ENCODE data around the gene PDGFD.

PDGFD gene

DNA sequence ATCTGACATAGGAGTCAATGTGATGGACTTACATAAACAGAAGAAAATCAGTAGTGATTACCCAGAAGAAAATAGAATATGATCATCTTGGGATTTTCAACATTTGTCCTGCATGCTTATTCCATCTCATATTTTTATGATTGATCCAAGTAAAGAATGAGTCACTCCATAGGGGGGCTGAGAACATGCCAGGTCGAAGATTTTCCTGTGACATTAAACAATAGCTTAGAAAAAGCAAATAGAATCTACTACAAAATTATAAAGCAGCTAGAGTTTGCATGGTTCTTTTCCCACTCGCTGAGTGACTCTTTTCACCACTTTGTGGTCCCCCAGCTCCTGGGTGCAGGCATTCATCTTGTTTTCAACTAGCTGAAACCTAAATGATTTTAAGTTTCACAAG lies 71.2 kb downstream of the PDGFD start:
- DNase-seq, result no peak

DNA sequence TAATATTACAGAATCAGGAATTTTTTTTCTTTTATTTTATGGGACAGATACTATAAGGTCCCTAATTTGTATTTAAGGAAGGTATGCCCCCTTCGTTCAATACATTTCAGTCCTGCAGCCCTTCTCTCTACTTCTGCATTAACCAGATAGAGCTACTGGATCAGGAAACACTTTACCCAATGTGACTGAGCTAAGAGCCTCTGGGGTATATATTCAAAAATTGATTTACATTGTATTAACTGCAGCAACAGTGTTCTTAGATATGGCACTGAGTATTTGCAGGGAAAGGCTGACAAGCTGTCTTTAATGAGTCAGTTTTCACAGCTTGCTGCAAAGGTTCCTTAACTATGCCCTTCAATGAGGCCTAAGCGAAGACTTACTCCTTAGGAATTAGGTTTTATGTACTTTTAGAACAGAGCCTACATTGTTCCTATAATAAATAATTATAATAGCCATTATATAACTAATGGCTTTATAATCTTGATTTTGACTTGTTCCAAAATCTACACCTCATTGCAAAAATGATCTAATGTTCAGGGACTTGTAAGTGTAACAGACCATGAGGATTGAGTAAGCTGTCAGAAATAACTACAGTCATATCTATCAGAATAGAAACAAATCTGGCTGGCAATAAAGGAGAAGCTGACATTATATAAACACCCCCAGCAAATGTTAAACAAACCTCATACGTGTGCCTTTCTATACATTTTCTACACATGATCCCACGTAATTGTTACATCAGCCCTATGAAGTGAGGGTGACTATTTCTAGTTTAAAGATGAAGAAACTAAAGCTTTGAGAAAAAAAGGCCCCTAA lies 72.5 kb downstream of the PDGFD start:
- no peak for DNase-seq

DNA sequence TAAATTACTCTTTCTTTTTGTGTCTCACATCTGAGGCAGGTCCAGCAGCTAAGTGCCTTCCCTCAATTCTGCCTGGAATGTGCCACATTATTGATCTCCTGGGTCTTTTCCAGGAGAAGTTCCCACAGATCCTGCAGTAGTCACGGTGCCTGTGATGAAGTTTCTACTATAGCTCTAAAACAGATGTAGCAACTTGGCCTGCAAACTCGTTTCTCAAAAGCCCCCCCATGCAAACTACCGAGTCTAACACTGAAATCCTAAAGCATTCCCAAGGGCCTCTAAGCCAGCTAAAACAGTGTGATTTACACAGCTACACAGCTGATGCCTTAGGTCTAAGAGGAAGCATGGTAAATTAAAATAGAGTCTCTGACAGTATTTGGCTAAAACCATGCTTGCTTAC lies 73.2 kb downstream of the PDGFD start:
- DNase-seq, result no peak

DNA sequence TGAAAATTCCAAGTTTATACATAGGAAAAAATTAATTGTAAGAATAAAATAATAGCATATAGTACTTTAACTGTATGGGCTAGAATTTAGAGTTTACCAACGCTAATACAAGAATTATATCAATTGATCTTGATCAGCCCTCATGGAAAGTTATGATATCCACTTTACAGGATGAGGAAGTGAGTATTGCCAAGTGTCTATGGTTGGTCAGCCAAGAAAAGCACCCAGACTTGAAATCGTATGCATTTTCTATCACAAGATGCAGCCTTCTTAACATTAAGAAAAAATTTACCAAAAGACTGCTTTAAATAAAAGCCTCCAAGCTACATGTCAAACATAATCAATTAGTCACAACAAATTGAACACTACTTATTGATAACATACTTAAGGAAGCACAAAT lies 74.5 kb downstream of the PDGFD start:
- DNase-seq, result no peak

DNA sequence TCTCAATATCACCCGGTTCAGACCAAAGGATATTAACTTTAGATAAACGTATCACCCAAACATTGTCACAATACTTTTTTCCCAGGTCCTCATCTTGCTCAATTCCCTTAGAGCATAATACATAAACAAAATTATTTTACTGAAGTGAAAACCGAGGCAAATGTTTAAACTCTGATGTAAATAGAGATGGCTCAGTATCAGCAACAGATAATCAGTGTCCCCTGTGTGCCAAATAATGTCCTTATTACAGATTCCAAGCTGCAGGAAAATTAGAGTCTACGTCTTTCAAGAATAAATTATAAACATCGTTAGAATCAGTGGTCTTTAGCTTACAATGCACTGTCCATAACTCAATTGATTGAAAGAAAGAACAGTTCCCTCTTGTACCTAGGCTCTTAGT lies 77.3 kb downstream of the PDGFD start:
- no peak for DNase-seq

DNA sequence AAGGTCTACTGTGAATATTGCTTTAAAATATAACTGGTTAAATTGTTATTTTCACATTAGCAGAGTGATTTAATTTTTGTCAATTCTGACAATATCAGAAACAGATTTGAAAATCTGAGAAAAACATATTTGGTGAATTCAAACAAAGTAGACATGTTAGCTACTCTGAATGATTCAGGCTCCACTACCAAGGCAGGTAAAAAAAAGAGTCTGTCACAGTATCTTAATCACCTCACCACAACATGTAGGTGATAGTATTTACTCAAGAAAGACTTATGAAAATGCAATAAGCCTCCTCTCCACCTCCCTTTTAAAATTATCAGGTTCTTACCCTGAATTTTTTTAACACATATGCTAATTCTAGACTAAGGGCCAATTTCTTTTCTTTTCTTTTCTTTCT lies 85.0 kb downstream of the PDGFD start:
- DNase-seq, result no peak

DNA sequence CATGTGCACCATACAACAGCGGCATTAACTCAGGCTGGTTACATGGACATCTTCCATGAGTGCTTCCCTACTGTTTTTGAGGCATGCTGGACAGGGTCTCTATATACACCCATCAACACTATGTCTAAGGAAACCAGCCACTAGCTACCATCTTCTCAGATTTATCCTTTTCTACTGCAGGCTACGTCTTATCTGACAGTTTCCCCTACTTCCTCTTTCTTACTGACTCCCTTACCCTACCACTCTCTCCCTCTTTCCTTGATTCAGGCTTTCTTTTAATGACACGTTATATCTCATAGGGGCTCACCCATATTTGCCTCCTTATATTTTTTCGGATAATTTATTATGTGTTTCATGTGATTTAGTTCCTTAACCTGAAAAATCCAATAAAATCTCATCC lies 85.7 kb downstream of the PDGFD start:
- no peak for DNase-seq

DNA sequence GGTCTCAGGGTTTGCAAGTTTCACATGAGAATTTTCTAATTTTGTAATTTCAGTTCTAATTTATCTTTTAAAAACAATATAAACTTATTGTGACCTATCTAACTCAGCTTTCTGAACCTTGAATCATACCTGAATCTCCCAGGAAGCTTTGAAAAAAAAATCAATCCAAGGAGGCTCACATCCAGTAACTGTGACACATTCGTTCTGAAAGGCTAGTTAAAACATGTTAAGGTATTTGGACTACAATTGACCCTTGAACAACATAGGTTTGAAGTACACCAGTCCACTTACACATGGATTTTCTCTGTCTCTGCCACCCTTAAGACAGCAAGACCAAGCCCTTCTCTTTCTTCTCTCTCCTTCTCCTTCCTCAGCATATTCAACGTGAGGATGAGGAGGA lies 87.5 kb downstream of the PDGFD start:
- no peak for DNase-seq

DNA sequence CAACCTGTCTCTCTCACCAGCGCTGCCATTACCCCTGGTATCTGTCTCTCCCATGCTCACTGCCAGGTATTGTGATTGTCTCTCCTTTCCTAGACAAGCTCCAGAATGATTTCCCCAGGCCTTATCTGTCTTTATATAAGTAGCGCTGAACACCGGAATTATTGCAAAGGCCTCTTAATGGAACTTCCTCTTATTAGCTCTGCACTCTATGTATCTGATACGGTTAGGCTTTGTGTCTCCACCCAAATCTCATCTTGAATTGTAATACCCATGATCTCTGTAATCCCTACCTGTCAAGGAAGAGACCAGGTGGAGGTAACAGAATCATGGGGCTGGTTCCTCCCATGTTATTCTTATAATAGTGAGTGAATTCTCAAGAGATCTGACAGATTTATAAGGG lies 88.2 kb downstream of the PDGFD start:
- DNase-seq, result no peak

DNA sequence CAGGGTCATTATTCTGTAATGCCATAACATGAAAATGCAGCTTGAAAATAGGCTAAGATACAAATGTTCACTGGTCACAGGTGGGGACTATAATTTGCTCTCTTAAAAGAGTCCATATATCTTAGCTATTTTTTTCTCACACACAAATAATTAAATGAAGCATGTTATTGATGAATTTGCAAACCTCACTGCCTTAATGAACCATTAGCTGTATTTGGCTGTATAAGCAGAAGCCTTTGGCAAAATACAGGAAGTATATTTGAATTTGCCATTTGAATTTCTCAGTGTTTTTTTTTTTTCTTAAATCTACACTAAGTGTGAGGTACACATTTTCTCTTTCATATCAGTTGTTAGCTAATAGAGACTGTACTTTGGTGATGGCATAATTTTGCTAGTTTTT lies 88.9 kb downstream of the PDGFD start:
- no peak for DNase-seq

DNA sequence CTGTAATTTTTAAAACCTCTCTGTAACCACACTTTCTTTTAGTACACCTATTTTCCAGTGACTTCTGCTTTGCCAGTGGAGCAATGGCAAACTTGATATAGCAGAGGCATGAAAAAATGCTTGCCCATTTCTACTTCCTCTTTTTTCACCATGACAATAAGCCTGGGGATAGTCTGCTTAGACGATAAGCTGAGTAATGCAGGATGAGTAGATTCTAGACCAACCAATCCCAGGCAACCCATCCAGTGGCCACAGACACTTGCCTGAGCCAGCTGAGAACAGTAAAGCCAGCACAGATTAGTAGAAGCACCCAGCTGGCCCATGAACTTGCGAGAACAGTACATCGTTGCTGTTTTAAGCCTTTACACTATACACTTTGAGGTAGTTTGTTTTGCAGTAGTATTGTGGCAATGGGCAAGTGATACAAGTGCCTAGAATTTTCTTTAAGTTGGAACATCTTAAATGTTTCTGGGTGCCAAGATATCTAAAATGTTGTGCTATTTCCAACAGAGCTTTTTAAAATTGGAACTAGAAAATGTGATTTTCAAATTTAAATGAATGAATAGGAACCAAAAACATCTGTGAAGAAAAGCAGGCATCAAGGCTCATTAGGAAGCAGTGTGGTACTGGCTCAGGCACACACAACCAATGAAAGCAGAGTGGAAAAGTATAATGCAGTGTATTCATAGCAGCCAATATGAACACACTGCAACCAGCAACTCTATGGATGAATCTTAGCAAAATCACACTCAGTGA lies 89.8 kb downstream of the PDGFD start:
- no peak for DNase-seq

DNA sequence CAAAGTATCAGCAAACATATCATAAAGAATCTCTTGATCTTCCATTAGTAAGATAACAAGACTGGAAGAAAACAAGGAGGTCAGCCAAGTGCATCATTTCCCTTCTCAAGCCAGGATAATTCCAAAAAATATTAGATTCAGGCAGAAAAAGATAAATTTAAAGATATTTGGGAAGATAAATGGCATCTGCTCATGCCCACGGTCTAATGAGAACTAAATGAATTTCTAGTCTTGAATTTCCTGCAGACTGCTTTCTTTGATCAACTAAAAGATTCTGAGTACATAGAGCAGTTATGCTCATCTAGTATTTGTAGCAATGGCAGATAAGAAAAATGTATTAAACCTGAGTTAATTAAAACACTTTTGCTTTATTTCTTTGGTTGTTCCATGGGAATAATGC lies 96.4 kb downstream of the PDGFD start:
- DNase-seq, result no peak

DNA sequence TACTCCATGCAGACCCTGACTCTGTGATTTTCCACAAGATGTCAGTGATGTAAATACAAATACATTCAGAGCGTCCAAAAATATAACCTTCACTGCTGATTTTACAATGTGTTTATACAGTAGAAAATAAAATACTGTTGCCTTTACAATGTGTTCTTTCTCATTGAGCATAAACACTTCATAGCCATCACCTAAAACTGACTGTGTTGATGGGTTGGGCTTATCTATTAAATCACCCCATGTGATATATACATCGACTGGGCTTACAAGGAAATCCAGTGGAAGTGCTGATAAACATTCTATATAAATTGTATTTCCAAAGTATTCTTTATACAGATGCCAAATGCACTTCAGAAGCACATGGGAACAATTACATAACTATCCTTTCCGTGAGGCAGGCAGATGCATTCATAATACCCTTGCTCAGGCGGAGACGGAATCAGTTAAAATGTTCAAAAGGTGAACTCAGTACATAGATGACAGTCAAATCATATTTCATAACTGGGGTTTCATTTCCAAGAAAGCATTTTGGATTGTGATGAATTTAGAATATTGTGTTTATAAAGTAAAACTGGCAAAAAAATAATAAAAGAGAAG lies 99.8 kb downstream of the PDGFD start:
- no peak for DNase-seq

DNA sequence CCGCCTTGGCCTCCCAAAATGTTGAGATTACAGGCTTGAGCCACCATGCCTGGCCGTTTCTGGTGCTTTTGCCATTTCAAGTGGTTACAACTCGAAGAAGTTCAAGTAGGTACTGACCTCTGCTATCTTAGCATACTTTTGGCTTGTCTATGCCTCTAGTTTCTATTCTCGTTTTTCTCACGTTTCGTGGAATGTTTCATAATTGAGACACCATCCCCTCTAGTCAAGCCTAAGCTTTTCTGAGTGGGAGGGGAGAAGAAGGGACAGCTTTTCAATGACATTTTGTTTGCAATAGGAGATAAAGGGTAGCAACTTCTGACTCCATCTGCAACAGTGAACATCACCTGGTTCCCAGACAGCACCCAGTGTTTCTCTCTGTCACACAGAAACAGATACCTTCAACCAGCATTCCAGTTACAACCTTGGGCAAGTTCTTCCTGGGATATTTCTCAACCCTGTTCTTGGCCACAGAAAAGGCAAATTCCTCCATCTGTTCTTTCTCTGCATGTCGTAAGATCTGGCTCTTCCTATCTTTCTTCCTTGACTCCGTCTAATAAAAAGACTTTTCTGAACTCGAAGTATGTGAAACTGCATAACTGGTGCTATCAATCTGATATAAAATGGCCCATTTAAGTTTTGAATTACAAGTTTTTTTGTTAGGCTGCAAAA lies 102.0 kb downstream of the PDGFD start:
- no peak for DNase-seq

DNA sequence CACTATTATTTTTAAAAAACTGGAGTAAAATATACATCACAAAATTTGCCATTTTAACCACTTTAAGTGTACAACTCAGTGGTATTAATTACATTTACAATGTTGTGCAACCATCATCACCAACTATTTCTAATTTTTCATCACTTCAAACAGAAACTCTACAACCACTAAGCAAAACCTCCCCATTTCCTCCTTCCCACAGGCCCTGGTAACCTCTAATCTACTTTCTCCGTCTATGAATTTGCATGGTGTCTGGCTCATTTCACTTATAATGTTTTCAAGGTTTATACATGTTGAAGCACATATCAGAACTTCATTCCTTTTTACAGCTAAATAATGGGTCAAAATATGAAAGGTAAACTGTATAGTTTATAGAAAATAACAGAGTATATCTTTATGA lies 103.1 kb downstream of the PDGFD start:
- DNase-seq, result no peak

DNA sequence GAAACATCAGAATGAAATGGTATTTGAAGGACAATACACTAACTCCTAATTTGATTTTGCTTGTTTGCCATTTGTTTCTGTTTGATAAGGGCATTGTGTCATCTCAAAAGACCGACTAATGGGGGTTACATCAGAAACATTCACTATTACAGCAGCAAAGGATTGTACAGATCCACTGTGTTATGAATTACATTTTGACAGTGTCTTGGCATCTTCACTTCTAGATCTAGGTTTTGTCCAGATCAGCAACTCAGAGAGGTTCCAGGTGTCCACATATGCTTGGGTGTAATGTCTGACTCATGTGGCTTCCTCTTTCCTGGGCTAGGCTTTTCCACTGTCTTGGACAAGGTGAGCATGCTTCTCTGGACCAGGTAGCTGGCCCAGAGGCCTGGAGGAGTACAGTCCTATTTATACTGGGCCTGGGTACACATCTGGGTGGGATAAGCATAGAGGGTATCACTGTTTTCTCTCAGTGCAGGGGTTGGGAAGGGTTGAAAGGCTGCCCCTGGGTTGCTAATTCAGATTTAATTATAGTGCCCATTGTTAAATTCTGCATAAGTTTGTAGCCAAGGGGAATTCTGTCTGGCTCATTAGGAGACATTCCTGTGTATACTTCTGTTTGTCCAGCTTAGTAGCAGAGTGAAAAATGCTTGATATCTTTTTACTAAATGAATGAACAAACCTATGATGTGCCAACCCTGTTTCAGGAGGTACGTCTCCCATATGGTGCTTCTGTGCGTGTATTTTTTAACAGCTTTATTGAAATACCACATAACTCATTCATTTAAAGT lies 103.7 kb downstream of the PDGFD start:
- no peak for DNase-seq

DNA sequence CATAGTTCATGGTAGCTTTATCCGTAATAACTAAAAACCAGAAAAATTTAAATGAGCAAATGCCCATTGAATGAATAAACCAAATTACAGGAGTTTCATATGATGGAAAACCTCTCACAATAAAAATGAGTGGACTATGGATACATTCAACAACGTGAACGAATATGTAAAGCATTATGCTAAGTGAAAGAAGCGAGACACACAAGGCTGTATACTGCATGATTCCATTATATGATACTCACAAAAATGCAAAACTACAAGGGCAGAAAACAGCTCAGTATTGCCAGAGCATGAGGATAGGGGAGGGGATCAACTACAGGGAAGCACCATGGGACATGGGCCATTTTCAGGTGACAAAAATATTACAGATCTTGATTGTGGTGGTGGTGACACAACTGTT lies 105.3 kb downstream of the PDGFD start:
- DNase-seq, result no peak

DNA sequence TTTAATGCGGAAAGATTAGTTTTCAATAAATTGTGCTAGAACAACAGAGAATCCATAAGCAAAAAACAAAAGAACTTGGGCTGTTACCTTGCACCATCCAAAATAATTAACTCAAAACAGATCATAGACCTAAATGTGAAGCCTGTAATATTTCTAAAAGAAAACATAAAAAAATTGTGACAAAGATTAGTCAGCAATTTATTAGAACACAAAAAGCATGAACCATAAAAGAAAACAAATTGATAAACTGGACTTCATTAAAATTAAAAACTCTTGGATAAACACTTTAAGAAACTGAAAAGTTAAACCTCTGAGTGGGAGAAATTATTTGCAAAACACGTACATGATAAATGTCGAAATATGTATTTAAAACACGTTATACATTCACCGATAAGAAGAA lies 106.0 kb downstream of the PDGFD start:
- no peak for DNase-seq

DNA sequence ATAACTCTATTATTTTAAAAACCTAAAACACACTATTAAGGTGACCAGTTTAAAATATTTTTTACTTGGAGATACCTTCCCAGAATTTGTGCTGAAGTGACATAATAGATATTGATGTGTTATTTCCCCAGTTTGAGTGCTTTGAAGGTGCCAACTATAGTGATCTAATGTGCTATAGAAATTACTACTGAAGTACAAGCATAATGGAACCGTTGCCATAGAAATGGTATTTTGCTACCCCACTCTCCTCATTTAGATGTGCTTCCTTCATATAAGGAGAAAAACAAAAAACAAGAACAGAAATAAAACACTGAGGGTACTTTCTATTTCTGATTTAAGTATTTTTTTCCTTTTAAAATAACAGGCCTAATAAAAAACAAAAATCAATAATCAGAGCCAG lies 108.4 kb downstream of the PDGFD start:
- DNase-seq, result no peak

DNA sequence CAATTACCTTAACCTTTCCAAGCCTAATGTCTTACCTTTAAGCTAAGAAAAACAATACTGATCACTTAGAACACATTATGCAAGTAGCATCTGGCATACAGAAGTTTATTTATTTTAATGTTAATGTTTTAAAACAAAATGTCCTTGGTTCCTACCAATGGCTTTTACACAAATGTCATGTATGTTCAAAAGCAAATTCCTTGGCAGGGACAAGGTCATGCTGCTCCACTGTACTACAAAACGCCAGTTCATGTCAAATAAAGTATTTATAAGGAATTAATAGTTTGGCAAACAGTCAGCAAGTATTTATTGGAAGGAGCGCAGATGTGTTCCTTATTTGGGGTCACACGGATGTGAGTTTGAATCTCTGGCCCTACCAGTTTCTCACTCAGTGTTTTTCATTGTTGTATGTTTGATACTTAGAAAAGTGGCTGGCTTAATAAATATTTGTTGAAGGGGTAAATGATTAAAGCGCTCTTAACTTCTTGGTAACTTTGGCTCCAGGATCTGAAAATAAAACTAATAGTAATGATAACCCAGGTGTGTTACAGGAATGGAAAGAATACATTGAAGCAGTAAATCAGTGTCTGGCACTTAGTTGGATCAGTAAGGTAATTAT lies 108.9 kb downstream of the PDGFD start:
- no peak for DNase-seq

DNA sequence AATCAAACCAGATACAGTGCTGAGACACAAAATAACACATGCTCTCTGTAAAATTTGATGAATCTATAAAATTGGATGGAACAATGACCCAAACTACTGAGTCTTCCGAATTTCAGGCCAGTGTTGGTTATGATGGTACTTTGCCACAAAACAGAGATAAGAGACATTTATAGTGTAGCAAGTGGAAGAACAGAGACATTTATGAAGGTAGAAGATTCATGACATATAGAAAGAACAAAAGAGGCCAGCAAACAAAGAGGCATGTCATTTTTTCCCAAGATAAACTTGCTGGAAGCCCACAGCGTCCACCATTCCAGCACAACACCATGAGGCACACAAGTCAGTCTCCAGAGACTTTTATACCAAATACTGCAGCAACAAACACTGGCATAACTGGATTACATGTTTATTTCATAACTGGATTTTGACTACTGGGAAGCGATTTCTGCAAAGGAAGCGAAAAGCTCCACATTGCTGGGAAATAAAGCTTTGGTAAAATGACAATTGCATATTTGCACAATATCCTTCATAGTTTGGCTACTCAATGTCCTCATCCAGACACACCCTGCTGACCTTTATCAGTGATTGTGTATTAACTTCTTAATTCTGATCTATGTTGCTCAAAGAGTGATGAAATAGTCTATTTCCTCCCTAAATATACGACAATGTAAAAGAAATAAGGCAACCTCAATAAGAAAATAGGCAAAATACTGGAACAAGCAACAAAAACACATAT lies 110.0 kb downstream of the PDGFD start:
- DNase-seq, result no peak

DNA sequence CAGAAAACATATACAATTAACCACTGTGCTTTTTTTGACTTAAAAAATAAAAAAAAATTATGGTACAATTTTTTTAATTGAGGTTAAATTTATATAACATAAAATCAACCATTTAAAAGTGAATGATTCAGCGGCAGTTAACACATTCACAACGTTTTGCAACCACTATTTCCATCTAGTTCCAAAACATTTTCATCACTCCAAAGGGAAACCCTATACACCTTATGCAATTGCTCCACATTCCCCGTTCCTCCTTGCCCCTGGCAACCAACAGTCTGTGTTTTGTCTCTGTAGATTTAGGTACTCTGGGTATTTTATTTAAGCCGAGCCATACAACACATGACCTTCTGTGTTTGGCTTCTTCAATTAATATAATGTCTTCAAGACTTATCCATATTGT lies 112.2 kb downstream of the PDGFD start:
- no peak for DNase-seq
